Measurements from ENCODE around the gene IRF2. TPM values are rescaled to one million over a fixed set of nuclear protein-coding genes. Genes with fewer than 3 reads are reported as not detected.

Gene IRF2
- total and polyA plus RNA-seq, 2 donors (not counting 1 experiment from before 2014, with no cell fraction given) = 67.8 to 68.2 TPM

DNA sequence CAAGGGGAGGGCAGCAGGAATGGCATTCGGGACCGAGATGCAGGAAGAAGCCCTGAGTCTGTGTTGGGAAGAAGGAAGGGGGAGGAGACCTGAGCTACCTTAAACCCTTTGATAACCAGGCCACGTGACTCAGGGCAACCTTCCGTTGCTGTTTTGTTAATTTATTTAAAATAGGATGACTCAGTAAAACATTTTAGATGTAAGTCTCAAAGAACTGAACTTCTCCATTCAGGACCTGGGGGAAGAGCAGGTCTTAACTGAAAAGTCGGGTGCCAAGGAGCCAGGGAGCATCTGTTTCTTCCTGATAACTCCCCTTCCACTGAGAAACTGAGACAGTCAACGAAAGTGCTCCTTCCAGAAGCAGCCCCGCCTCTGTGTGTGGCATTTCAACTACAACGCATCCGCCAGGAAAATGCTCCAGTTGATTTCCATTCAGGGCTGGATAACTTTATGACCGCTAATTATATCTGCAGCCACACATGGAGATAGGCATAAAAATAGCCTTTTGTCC, 88.0 kb downstream of the IRF2 start:
- TF ChIP-seq, protein P1, sequence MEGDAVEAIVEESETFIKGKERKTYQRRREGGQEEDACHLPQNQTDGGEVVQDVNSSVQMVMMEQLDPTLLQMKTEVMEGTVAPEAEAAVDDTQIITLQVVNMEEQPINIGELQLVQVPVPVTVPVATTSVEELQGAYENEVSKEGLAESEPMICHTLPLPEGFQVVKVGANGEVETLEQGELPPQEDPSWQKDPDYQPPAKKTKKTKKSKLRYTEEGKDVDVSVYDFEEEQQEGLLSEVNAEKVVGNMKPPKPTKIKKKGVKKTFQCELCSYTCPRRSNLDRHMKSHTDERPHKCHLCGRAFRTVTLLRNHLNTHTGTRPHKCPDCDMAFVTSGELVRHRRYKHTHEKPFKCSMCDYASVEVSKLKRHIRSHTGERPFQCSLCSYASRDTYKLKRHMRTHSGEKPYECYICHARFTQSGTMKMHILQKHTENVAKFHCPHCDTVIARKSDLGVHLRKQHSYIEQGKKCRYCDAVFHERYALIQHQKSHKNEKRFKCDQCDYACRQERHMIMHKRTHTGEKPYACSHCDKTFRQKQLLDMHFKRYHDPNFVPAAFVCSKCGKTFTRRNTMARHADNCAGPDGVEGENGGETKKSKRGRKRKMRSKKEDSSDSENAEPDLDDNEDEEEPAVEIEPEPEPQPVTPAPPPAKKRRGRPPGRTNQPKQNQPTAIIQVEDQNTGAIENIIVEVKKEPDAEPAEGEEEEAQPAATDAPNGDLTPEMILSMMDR (IDR thresholded peaks at IDR 0.05) = no peak
- TF ChIP-seq EZH2 (IDR thresholded peaks at IDR 0.05; ENCODE audit: borderline replicate concordance, insufficient read depth, low read depth, low read length, poor library complexity, severe bottlenecking) = no peak
- H2AFZ ChIP-seq (ENCODE audit: insufficient read depth, low read depth, low read length, poor library complexity, severe bottlenecking) = no peak overlapping the region
- POLR2A ChIA-PET = interaction anchor here (0.8 to 1.8 kb wide), 2 partner anchors 9 to 66 kb away, joined by 3 to 4 read pairs; no protein-coding TSS in a partner anchor
- intact Hi-C loops (cut with micrococcal nuclease) = loop anchor here (5.0 kb wide), 2 partner anchors 36 to 151 kb away; no protein-coding TSS in a partner anchor
- Mint-ChIP-seq H3K27me3 (no peaks in the 10 kb centered on the region), H3K4me3 (peak overlapping the region; percentile 81), H3K9me3 (ENCODE audit: insufficient read depth) (no peaks in the 10 kb centered on the region), H3K4me1 (peaks cover 82% of the 10 kb centered on the region), H3K27ac (peak overlapping the region; percentile 89)
- no peaks in the 10 kb centered on the region for H4K20me1 ChIP-seq (ENCODE audit: control insufficient read depth, insufficient read depth, low read length, poor library complexity, severe bottlenecking)
- WGBS (ENCODE audit: insufficient coverage) = 62% methylated on average over 8 of the region's 10 CpGs
- H3K27ac ChIP-seq (ENCODE audit: low read length in 2 of 2) = peak overlapping the region; percentile 61 to 76
- CTCF ChIA-PET = interaction anchor here (1.1 to 2.8 kb wide), 4 partner anchors 9 to 122 kb away, joined by 3 to 8 read pairs (median 4); no protein-coding TSS in a partner anchor
- peaks cover 3 to 35% of the 10 kb centered on the region in 2 experiments for H3K36me3 ChIP-seq (replicated peaks in 1 of 2; ENCODE audit: control extremely low read depth in 1 of 2, control insufficient read depth in 1 of 2, extremely low read depth in 1 of 2, insufficient read depth in 2 of 2, low read length in 1 of 2)
- no peaks in the 10 kb centered on the region for H3K27me3 ChIP-seq (replicated peaks in 1 of 4; ENCODE audit: control extremely low read depth in 1 of 4, control insufficient read depth in 3 of 4, insufficient read depth in 4 of 4, low read length in 3 of 4)
- peaks cover 0 to under 1% (median 0%) of the 10 kb centered on the region in 3 donors for H3K9me3 ChIP-seq (ENCODE audit: control extremely low read depth in 1 of 3, control insufficient read depth in 2 of 3, insufficient read depth in 1 of 3, low read length in 2 of 3)
- peaks cover 68 to 71% of the 10 kb centered on the region in 2 donors for H3K4me1 ChIP-seq (ENCODE audit: control insufficient read depth in 2 of 2, insufficient read depth in 2 of 2, low read length in 2 of 2)
- no peak overlapping the region for H3K4me3 ChIP-seq (ENCODE audit: control extremely low read depth in 1 of 5, extremely low read depth in 1 of 5, insufficient read depth in 1 of 5, low read depth in 2 of 5, low read length in 4 of 5)
- peak overlapping the region; percentile 30 for H3K9ac ChIP-seq (ENCODE audit: low read length)
- H3K79me2 ChIP-seq (ENCODE audit: control insufficient read depth, insufficient read depth, low read length) = peaks cover 12% of the 10 kb centered on the region
- no peak for ATAC-seq (ENCODE audit: low read depth)
- H3K4me2 ChIP-seq (replicated peaks; ENCODE audit: low read depth, low read length, poor library complexity, severe bottlenecking) = peak overlapping the region; percentile 83
- DNase-seq = no peak

GRCh38 chr4:184385705-184386141, 88.6 kb downstream of the IRF2 start:
- Histone ChIP-seq H3K4me1 (ENCODE audit: control insufficient read depth in 2 of 2, insufficient read depth in 2 of 2, low read length in 2 of 2) (peaks cover 74 to 77% of the 10 kb centered on the region in 2 donors), H2AFZ (ENCODE audit: insufficient read depth, low read depth, low read length, poor library complexity, severe bottlenecking) (no peak overlapping the region), H3K4me3 (ENCODE audit: control extremely low read depth in 1 of 5, extremely low read depth in 1 of 5, insufficient read depth in 1 of 5, low read depth in 2 of 5, low read length in 4 of 5) (no peak overlapping the region), H3K4me2 (replicated peaks; ENCODE audit: low read depth, low read length, poor library complexity, severe bottlenecking) (peak overlapping the region; percentile 83), H3K9me3 (ENCODE audit: control extremely low read depth in 1 of 3, control insufficient read depth in 2 of 3, insufficient read depth in 1 of 3, low read length in 2 of 3) (peaks cover 0 to under 1% (median under 1%) of the 10 kb centered on the region in 3 donors), H3K36me3 (replicated peaks in 1 of 2; ENCODE audit: control extremely low read depth in 1 of 2, control insufficient read depth in 1 of 2, extremely low read depth in 1 of 2, insufficient read depth in 2 of 2, low read length in 1 of 2) (peaks cover 3 to 29% of the 10 kb centered on the region in 2 experiments), H4K20me1 (ENCODE audit: control insufficient read depth, insufficient read depth, low read length, poor library complexity, severe bottlenecking) (no peaks in the 10 kb centered on the region), H3K27ac (ENCODE audit: low read length in 2 of 2) (peak overlapping the region; percentile 61 to 76), H3K27me3 (replicated peaks in 1 of 4; ENCODE audit: control extremely low read depth in 1 of 4, control insufficient read depth in 3 of 4, insufficient read depth in 4 of 4, low read length in 3 of 4) (no peaks in the 10 kb centered on the region), H3K9ac (ENCODE audit: low read length) (no peak overlapping the region), H3K79me2 (ENCODE audit: control insufficient read depth, insufficient read depth, low read length) (peaks cover 13% of the 10 kb centered on the region)
- ATAC-seq (ENCODE audit: low read depth) (peak; percentile 48), DNase-seq (peak; percentile 63)
- Mint-ChIP-seq H3K9me3 (ENCODE audit: insufficient read depth) (no peaks in the 10 kb centered on the region), H3K27me3 (no peaks in the 10 kb centered on the region), H3K27ac (peak overlapping the region; percentile 54), H3K4me3 (peak overlapping the region; percentile 81), H3K4me1 (peaks cover 85% of the 10 kb centered on the region)
- ChIA-PET POLR2A (interaction anchor here (0.8 to 1.8 kb wide), 2 partner anchors 10 to 65 kb away, joined by 3 to 4 read pairs; no protein-coding TSS in a partner anchor), CTCF (interaction anchor here (1.1 to 3.6 kb wide), 5 partner anchors 10 to 121 kb away, joined by 3 to 13 read pairs (median 6); no protein-coding TSS in a partner anchor)
- intact Hi-C loops (cut with micrococcal nuclease) = loop anchor here (2.0 to 5.0 kb wide), 4 partner anchors 37 to 152 kb away; no protein-coding TSS in a partner anchor
- 18% methylated on average over 5 of the region's 6 CpGs for WGBS (ENCODE audit: insufficient coverage)
- TF ChIP-seq, protein P1 (IDR thresholded peaks at IDR 0.05) = no peak
- TF ChIP-seq EZH2 (IDR thresholded peaks at IDR 0.05; ENCODE audit: borderline replicate concordance, insufficient read depth, low read depth, low read length, poor library complexity, severe bottlenecking) = no peak
